Measurements from ENCODE around the gene SEM1. TPM values are rescaled to one million over a fixed set of nuclear protein-coding genes. Genes with fewer than 3 reads are reported as not detected.
"Not testable (repeated sequence)": the region's sequence is repeated elsewhere in the genome, so short reads cannot be mapped to it uniquely, and the experiment has no call there.

SEM1 gene
- total RNA-seq, 1 donor from 2014 or later = 35.5 TPM

- Mint-ChIP-seq H3K9me3 (peaks cover 1% of the 10 kb centered on the region), H3K27ac (no peak overlapping the region), H3K36me3 (ENCODE audit: low read depth) (peaks cover 6% of the 10 kb centered on the region), H3K27me3 (no peaks in the 10 kb centered on the region), H3K4me3 (no peak overlapping the region), H3K4me1 (no peaks in the 10 kb centered on the region)
- ChIA-PET POLR2A (no interaction called here), CTCF (no interaction called here)
- no peak for ATAC-seq (ENCODE audit: low read depth)
- intact Hi-C loops (cut with micrococcal nuclease) = no loop called here
- no peak for TF ChIP-seq CTCF (IDR thresholded peaks at IDR 0.05)
- no peak for DNase-seq
Measured at GRCh38 chr7:96647733-96648132, 61.9 kb downstream of the SEM1 start.

GRCh38 chr7:96645084-96645483 lies 64.6 kb downstream of the SEM1 start:
- Mint-ChIP-seq H3K27ac (no peak overlapping the region), H3K27me3 (no peaks in the 10 kb centered on the region), H3K9me3 (no peaks in the 10 kb centered on the region), H3K4me3 (no peak overlapping the region), H3K4me1 (no peaks in the 10 kb centered on the region), H3K36me3 (ENCODE audit: low read depth) (peaks cover 6% of the 10 kb centered on the region)
- intact Hi-C loops (cut with micrococcal nuclease) = no loop called here
- DNase-seq = no peak
- no peak for TF ChIP-seq CTCF (IDR thresholded peaks at IDR 0.05)
- CTCF ChIA-PET = no interaction called here
- ATAC-seq (ENCODE audit: low read depth) = no peak
- POLR2A ChIA-PET = no interaction called here

- H3K27me3 Mint-ChIP-seq; H3K4me3 Mint-ChIP-seq; CTCF ChIA-PET; H3K27ac Mint-ChIP-seq; H3K36me3 Mint-ChIP-seq (ENCODE audit: low read depth); intact Hi-C loops (cut with micrococcal nuclease); ATAC-seq (ENCODE audit: low read depth); H3K4me1 Mint-ChIP-seq; POLR2A ChIA-PET; H3K9me3 Mint-ChIP-seq; DNase-seq: not testable (repeated sequence)
Measured at GRCh38 chr7:96643436-96643835, 66.2 kb downstream of the SEM1 start.

- H3K27me3 Mint-ChIP-seq = no peaks in the 10 kb centered on the region
- DNase-seq (no peak), ATAC-seq (ENCODE audit: low read depth) (no peak)
- intact Hi-C loops (cut with micrococcal nuclease) = no loop called here
- TF ChIP-seq CTCF (IDR thresholded peaks at IDR 0.05) = no peak
- no peaks in the 10 kb centered on the region for H3K4me1 Mint-ChIP-seq
- no peak overlapping the region for H3K4me3 Mint-ChIP-seq
- POLR2A ChIA-PET = no interaction called here
- H3K9me3 Mint-ChIP-seq = no peaks in the 10 kb centered on the region
- peaks cover 6% of the 10 kb centered on the region for H3K36me3 Mint-ChIP-seq (ENCODE audit: low read depth)
- CTCF ChIA-PET = no interaction called here
- no peak overlapping the region for H3K27ac Mint-ChIP-seq
Measured at GRCh38 chr7:96640054-96640453, 69.6 kb downstream of the SEM1 start.

Data from activated B cell treated with CpG ODN at 0.5 μM for 24 hours (primary cell).